AG20443 (cell line): ENCODE results near the gene PDX1.
"Not testable (repeated sequence)": the region's sequence is repeated elsewhere in the genome, so short reads cannot be mapped to it uniquely, and the experiment has no call there.

Experiments
- DNase-seq: peaks from one replicate; pipeline ENCODE4 v3.0.0; 2012; ENCODE audit warnings: low spot score, mixed read lengths

Gene PDX1

DNA sequence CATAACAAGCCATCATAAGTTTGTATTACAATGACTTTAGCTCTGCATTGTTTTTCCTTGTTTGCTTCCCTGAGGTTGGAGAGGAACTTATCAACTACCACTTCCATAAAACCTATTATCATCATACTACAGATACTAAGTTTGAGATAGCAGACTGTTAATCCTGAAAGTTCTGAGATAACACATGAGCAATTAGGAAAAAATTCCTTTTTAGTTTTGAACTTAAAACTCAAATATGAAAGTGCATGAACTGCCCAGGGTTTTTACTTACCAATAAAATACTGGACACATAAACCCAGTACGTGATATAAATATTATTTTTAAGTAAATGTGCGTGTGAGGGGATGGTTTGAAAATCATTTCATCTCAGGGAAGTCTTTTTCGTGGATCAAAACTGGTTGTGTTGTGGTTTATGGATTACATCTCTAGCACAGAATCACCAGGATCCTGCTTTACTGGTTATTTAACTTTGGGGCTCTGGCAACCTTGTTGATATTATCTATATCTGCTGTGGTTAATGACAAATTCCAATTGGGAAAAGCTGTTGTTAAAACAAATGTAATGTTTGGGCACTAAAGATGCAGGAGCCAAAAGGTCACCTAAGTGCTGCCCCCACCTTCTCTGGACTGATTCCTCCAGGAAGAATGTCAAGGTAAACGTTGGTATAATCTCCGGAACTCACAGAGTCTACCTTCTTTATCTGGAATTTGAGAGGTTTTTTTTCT is 36.9 kb downstream of the PDX1 start:
- no peak for DNase-seq

DNA sequence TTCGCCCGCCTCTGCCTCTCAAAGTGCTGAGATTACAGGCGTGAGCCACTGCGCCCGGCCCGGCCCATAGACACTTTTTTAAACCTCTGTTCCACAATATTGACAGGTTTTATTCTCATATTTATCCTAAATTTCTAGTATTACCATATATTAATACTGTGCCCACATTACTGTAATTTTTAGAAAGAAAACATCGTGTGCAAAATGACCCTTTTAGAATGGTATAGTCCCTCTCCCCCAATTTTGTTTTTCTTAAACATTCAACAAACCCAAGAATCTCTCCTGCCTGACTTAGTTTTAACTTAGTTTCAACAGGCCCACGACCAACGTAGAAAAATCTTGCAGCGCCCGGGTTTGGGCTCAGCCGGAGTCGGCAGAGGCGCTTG is 40.2 kb downstream of the PDX1 start:
- no peak for DNase-seq

DNA sequence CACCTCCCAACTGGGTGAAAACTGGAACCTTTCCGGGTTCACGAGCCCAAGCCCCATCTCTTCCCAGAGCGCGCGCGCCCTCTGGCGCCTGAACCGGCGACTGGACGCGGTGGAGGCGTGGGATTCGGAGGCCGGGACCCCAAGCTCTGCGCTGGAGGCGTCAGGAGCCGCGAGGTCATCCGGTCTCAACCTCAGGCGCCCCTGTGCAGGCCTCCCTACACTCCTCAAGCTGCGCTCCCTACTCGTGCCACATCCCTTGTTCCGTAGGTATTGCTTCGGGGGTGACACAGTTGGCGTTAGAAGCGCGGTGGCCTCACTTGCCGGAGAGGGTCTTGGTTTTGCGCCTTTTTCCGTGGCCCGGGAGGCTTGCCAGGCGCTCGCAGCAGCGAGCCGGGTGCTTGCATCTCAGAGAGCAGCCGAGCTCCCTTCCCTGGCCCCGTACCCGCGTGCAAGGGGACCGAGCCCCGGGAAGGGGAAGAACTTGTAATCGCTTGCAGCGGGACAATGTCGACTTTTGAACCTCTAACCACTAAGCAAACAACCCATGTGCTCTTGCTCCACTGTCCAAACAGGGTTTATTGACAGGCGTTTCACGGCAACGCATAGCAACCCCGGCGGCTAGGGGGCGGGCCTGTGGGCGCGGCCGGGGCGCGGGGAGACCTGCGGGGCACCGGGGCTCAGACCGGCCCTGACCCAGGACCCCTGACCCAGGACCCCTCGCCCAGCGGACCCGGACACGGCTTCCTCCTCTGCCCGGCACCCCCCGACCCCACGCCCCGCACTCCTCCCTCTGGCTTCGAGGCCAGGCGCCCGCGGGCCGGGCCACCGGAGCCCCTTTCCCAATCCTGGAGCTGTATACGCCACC is 40.8 kb downstream of the PDX1 start:
- no peak for DNase-seq

DNA sequence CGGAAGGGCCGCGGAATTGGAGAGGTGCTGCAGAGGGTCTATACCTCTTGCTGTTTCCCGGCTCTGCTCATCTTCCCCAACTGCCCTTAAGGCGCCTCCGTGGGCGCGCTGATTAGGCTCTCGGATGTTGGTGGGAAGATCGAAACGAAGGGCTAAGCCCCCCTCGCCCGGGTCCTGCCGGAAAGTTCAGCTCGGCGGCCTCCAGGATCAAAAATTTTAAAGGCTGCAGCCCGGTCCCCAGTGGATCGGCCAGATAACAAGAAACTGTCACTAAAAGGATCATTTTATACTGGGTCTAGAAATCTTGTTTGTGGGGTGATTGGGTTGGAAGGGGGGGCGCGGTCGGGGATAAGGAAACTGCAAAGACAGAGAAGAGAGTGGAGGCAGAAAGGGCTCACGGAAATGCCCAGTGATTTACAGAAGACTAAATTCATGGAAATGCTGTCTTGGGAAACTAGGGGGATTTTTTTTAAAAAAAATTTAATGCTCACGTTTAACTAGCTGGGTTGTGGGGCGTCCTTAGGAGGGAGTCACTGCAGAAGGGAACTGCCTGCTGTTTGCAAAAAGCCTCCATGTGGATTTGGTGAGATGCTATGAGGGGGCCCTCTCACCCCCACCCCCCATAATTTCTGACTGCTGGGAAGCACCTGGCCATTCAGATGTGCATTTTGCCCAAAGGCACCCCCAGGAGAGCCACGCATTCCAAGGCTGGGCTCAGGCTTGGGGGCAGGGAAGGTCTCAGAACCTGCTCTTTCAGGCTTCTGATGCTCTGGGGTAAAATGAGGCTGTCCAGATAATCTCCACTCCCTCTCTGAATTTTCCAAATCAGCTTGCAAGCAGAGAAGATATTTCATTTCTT is 41.7 kb downstream of the PDX1 start:
- DNase-seq, result no peak

DNA sequence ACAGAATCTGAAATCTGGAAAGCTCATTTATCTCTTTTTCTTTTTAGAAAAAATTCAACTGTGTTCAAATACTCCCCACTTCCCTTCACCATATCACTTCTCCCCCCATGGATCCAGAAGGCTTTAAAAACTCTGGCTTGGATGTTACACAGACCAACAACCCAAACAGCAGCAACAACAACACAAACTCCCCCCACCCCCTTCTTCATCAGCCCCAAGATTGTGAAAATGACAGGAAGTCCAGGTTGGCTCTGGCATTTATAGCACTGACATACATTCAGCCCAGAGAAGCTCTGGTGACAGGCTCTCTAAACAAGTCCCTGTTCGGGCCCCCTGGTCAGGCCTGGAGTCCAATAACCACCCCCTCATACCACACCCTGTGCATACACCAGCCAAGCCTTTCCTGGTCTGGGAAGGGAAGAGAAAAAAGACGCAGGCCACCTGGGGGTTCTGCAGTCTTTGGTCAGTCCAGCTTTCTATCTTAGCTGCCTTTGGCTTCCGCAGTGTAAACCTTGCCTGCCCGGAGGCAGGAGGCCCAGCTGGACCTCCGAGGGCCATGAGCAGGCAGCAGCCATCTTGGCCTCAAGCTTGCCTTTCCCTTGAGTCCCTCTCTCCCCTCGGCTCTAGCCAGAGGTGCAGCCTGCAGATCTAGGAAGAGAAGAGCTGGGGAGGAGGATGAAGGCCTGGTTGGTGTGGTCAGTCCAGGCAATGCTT is 42.5 kb downstream of the PDX1 start:
- DNase-seq, result no peak

DNA sequence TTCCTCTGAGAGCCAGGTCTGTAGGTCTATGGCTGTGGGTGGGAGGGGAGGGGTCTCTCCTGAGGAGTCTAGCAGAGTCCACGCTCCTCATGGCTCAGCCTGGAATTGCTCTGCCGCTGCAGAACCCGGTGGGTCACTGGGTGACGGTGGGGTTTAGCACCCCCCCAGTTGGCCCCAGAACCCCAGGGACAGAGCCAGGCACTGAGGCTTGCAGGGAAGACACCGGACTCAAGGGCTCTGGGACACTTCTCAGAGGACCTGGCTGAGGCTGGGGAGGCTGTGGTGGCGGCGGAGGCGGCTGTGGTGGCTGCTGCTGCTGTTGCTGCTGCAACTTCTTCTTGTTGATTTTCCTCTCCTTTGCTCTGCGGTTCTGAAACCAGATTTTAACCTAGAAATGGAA is 43.2 kb downstream of the PDX1 start:
- DNase-seq, result no peak

DNA sequence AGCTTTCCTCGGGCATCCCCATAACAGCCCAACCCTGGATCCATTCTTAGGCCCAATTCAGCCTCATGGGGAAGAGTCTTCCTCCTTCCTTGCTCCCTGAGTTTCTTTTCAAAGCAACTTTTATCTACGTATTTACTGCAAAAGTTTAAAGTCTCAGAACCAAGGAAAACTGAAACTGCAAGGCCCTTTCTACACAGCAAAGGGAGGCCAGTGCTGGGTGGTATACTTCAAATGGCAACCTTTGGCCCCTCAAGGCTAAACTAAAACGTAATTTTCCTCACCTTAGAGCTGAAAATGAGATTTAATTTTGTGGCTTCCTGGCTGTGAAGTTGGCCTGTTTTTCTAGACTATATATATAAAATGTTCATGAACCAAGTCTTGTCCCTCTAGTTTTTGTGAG is 43.7 kb downstream of the PDX1 start:
- no peak for DNase-seq

DNA sequence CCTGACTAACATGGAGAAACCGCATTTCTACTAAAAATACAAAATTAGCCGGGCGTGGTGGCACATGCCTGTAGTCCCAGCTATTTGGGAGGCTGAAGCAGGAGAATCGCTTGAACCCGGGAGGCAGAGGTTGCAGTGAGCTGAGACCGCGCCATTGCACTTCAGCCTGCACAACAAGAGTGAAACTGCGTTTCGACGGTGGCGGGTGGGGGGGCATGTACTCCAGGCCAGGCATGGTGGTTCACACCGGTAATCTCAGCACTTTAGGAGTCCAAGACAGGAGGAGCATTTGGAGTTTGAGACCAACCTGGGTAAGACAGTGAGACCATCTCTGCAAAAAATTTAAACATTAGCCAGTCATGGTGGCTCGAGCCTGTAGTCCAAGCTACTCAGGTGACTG is 44.4 kb downstream of the PDX1 start:
- not testable (repeated sequence) for DNase-seq

DNA sequence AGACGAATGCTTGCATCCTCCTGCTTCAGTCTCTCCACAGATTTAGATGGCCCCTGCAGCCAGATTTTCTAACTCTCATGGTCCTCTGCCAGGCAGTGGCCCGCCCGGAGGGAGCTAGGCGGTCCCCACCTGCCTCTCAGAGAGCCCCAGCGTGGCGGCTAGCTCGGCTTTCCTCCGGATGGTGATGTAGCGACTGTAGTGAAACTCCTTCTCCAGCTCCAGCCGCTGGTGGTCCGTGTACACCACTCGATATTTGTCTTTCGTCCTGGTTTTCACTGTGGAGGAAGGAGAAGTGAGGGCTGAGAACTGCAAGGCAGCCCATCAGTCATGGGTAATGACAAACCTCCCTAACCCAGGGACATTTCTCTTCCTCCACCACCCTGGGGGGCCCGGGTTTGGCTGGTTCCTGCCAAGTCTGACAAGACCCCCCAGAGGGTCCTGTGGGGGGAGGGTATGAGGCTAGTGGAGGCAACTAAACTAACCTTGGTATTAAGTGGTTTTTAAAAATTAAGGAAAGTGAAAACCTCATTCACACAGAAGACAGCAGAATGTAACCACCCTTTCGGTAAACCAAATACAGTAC is 45.0 kb downstream of the PDX1 start:
- no peak for DNase-seq

DNA sequence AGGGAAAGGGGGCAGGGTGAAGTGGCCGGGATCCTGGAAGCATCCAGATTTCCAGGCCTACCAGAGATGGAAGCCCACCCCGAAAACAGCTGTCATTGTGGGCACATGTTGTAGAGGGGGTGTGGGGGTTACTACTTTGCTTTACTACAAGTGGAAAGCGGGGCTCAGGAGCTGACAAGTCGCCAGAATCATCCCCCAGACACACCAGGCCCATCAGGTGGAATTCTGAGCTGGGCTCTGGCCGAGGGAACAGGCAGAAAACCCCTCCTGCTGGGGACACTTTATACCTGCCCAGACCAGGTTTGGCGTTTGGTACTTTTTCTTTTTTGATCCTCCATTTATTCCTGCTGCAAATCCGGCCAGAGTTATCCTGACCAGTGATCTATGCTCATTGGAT is 45.5 kb downstream of the PDX1 start:
- DNase-seq, result no peak

DNA sequence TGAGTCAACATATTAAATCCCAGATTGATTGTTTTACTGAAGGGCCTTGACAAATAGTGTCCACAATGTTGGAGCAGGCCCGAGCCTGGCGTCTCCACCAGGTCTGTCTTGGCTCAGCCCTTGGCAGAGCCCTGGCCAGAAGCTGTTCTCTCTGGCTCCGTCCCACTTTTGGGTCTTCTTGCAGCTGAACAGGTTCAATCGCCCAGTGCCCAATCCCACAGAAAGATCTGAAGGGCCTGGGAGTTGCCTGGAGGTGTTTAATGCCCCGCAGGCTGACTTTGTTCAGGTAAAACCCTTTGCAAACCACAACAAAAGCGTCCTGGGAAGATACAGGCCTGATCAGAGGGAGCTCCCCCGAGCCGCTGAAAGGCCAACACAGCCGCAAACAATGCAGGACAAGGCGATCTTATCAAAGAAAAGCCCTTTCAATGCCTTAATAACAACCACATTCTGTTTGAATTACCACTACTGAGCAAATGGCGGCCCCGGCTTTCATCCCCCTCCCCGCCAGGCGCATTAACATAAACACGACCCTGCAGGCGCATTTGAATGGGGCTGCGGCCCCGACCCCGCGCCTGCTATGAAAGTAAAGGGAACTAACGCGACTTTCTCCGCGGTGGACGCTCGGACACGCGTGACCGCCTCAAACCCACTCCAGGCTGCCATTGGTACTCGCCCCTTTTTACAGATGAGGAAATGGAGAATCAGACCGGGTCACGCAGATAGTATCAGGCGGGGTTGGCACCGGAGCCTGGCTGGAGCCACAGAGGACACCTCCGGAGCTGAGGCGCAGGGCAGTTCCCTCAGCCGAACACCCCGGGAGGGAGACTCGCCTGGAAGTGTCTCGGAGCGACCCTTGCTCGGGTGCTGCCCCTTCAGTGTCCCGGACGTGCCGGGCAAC is 46.2 kb downstream of the PDX1 start:
- no peak for DNase-seq

DNA sequence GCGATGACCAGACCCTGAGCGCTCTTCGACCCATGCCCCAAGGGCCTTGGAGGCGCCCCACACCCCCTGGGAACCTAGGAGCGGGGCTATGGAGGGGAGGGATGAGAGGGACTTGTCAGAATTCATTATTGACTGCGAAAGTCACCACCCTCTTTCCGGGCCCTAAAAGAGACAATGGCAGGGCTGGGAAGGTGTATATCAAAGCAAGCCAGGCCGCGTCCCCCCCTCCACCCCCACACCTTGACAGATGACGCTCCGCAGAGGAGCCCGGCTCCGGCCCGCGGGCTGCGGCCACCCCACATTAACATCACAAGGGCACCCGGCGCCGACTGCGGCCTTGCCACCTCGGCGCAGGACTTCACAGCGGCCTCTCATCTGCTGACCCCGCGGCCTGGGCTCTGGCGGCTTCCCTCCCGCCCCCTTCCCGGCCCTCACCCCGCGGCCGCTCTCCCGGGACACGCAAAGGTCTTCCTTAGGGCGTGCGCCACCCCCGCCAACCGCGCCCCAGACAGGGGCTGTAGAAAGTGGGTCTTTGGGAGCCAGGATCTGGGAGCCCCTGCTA is 46.9 kb downstream of the PDX1 start:
- no peak for DNase-seq

DNA sequence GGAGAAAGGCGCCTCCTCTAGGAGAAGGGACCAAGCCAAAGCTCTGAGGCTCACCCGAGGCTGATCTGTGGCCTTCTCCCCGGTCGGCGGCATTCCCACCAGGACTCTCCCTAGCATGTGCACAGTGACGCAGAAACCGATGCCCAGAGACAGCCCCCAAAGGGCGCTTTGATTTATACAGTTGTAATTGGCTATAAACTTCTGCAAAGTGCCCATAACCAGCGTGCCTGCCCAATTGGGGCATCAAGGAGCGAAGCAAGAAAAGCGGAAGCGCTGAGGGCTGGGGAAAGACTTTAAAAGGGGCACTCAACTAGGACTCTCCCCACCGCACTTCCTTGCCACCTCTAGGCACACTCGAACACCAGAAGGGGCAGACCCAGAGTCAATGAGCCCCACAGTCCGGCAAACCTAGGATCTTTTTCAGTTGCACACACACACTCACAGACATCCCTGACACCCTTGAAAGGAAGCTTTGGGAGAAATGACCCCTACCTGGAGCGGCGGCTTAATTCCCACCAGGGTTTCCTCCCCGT is 47.5 kb downstream of the PDX1 start:
- DNase-seq, result no peak

DNA sequence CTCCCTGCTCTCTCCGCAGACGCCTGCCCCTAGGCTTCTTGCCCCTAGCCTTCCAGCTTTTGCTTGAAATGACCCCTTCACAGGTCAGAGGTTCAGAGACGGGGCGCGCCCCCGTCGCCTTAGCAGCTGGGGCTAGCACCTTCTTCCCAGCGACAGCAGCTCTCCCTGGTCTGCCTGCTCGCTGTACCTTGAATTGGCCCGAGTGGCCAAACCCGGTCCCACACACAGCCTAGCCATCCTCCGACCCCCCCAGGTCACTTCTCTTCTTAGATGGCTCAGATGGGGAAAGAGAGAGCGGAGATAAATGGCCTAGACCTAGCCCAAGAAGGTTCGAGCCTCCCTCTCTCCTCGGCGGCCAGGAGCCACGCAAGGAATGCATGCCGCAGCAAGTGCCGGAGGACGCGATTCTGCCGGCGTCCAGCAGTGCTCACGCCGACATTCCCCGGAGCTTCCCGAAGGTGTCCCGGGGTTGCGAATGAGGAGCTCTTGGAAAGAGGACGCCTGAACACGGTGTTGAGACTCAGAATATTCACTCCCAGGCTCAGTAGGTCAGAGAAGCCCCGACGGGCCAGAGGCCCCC is 48.0 kb downstream of the PDX1 start:
- no peak for DNase-seq

DNA sequence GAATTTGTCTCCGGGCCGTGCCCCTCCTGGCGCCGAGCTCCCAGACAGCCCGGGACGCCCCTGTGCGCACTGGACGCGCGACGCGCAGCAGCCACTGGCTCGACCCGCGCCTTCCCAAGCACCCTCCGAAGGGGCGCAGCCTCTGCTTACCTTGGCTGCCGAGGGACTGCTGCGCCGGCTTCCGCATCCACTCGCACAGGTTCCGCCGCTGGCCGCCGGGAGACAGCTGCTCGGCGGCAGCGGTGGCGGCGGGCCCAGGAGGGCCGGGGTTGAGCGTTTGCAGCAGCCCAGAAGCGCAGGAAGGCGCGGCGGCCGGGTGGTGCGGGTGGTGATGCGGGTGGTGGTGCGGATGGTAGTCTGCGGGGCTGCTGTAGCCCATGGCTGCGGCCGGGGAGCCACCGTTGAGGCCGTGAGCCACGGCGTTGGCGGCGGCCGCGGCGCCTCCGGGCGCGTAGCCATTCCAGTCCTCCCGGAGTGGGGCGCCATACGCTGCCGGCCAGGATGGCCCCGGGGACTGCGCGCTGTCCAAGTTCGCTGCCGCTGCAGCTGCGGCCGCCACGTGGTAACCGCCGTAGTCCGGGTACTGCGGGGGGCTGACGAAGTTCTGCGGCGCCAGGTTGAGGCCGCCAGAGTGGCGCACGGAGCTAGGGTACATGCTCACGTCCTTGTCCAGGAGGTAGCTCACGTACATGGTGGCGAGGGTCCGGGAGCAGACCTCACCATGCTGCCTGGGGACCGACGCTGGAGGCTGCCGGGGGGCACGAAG is 48.7 kb downstream of the PDX1 start:
- no peak for DNase-seq

DNA sequence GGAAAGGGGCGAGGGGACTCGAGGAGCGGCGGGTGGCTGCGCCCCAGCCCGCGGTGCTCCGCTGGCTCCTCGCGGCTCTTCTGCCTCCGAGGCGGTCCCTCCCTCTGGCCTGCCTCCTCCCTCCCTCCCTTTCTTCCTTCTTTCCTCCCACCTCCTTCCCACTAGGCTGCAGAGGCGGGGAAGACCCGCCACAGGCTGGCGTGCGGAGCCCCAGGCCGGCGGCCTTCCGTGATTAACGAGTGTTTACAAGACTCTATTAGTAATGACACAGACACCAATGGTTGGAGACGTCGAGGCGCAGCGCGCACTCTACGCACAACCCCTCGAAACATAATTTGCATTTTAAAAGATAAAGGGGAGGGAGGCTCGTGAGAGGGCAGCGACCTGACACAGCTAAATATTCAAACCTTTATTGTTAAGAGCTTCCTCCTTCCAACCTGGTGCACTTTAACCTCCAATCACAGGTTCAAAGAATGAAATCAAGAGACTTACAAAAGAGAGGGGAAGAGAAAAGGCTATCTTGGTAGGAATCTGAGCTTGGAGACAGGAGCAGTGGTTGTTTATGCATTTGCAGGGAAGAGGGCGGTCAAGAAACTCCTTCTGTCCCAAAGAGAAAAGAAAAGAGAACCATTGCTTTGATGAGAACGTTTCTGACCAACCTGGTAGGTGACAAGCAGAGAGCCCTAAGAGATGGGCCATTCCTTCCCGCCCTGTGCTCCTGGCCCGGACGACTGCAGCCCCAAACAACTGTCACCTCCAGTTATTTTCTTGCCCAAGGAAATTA is 49.5 kb downstream of the PDX1 start, which contains the start of gene CDX2:
Gene CDX2 (minus strand): TSS at position 234 of the 784 bp plus-strand sequence. CDS start 309 bp downstream, outside the sequence.
- no peak for DNase-seq

DNA sequence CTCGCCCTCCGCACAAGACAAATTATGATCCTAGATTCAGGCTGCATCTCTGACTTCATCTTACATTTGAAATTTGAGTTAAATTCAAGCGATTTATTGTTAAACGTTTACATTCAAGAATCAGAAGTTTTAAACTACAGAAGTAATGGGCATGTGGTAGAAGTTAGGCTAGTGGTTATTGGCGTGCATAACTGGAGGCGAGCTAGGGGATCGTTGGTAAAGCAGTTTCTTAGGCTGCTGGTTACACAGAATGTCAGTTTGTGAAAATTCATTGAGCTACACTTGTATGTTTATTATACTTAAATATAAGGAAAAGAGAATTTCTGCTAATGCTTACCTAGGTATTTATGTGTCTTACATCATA is 50.0 kb downstream of the PDX1 start:
- DNase-seq, result no peak
